HEK293T (cell line): ENCODE results near the gene RPS17.
A peak's percentile ranks its signal among the peaks of the same experiment; 100 is the strongest.

ENCODE experiments used
- CTCF ChIA-PET: fragments of 350-600 bp; formaldehyde crosslinking; extraction: SDS; loops from one replicate; lab custom pipeline; 2021; ENCODE audit warnings: antibody characterized with exemption, inconsistent platforms; lab: Yijun Ruan, JAX
- POLR2A ChIA-PET: fragments of 350-600 bp; formaldehyde crosslinking; extraction: SDS; loops from one replicate; lab custom pipeline; 2020; ENCODE audit warnings: antibody characterized with exemption, inconsistent platforms; lab: Yijun Ruan, JAX
- DNase-seq: peaks from one replicate; pipeline ENCODE4 v3.0.0; 2012; ENCODE audit warnings: mixed read lengths; ENCODE audit errors: extremely low spot score
- ARNT ChIP-seq: fragments of 450-650 bp; IDR thresholded peaks from 2 replicates; pipeline ENCODE4 v1.6.1; 2017; ENCODE audit warnings: mild to moderate bottlenecking
- BHLHE40 ChIP-seq: fragments of 450-650 bp; IDR thresholded peaks from 2 replicates; pipeline ENCODE4 v1.6.1; 2016; ENCODE audit warnings: mild to moderate bottlenecking, moderate library complexity, borderline replicate concordance
- CTBP1 ChIP-seq: fragments of 450-650 bp; IDR thresholded peaks from 2 replicates; pipeline ENCODE4 v1.6.1; 2016; ENCODE audit warnings: borderline replicate concordance
- ELF4 ChIP-seq: fragments of 450-650 bp; IDR thresholded peaks from 2 replicates; pipeline ENCODE4 v1.6.1; 2017; ENCODE audit warnings: antibody characterized with exemption
- FOXA1 ChIP-seq: fragments of 450-650 bp; IDR thresholded peaks from 2 replicates; pipeline ENCODE4 v1.6.1; 2016; ENCODE audit warnings: mild to moderate bottlenecking
- FOXK2 ChIP-seq: fragments of 450-650 bp; IDR thresholded peaks from 2 replicates; pipeline ENCODE4 v1.6.1; 2016; ENCODE audit warnings: mild to moderate bottlenecking
- FOXM1 ChIP-seq: fragments of 450-650 bp; IDR thresholded peaks from 2 replicates; pipeline ENCODE4 v1.6.1; 2017; ENCODE audit warnings: mild to moderate bottlenecking, borderline replicate concordance
- HDGF ChIP-seq: fragments of 450-650 bp; IDR thresholded peaks from 2 replicates; pipeline ENCODE4 v1.6.1; 2017; ENCODE audit warnings: antibody characterized with exemption, borderline replicate concordance
- L3MBTL2 ChIP-seq: fragments of 450-650 bp; conservative IDR thresholded peaks from 2 replicates; pipeline ENCODE4 v1.6.1; 2016; ENCODE audit warnings: mild to moderate bottlenecking
- LEF1 ChIP-seq: fragments of 450-650 bp; IDR thresholded peaks from 2 replicates; pipeline ENCODE4 v1.6.1; 2017; ENCODE audit warnings: mild to moderate bottlenecking, borderline replicate concordance
- NFRKB ChIP-seq: fragments of 450-650 bp; IDR thresholded peaks from 2 replicates; pipeline ENCODE4 v1.6.1; 2016; ENCODE audit warnings: mild to moderate bottlenecking, moderate library complexity
- PKNOX1 ChIP-seq: fragments of 450-650 bp; IDR thresholded peaks from 2 replicates; pipeline ENCODE4 v1.6.1; 2016
- SP1 ChIP-seq: fragments of 450-650 bp; IDR thresholded peaks from 2 replicates; pipeline ENCODE4 v1.6.1; 2017
- SUZ12 ChIP-seq: fragments of 450-650 bp; IDR thresholded peaks from 2 replicates; pipeline ENCODE4 v1.6.1; 2016; ENCODE audit warnings: mild to moderate bottlenecking
- TARDBP ChIP-seq: fragments of 450-650 bp; IDR thresholded peaks from 2 replicates; pipeline ENCODE4 v1.6.1; 2016
- ZNF384 ChIP-seq: fragments of 450-650 bp; IDR thresholded peaks from 2 replicates; pipeline ENCODE4 v1.6.1; 2016

RPS17 gene

GRCh38 chr15:82572986-82573385 lies 32.7 kb upstream of the RPS17 start:
- no peak for TF ChIP-seq CTBP1
- TF ChIP-seq LEF1: no peak
- no peak for TF ChIP-seq FOXM1
- no peak for TF ChIP-seq FOXA1
- TF ChIP-seq SUZ12: no peak
- TF ChIP-seq FOXK2: no peak
- no peak for TF ChIP-seq TARDBP
- TF ChIP-seq ZNF384: no peak
- TF ChIP-seq ELF4: no peak
- no peak for TF ChIP-seq PKNOX1
- TF ChIP-seq L3MBTL2: no peak
- no peak for TF ChIP-seq HDGF
- CTCF ChIA-PET: interaction anchor here (1.1 kb wide), 1 partner anchor 33 kb away, joined by 4 read pairs; the partner anchor contains the start of gene RPS17
- no peak for DNase-seq
- POLR2A ChIA-PET: interaction anchor here (2.0 to 3.8 kb wide), 2 partner anchors 32 to 177 kb away, joined by 8 to 24 read pairs; partner anchors contain the start of gene RPS17

DNA sequence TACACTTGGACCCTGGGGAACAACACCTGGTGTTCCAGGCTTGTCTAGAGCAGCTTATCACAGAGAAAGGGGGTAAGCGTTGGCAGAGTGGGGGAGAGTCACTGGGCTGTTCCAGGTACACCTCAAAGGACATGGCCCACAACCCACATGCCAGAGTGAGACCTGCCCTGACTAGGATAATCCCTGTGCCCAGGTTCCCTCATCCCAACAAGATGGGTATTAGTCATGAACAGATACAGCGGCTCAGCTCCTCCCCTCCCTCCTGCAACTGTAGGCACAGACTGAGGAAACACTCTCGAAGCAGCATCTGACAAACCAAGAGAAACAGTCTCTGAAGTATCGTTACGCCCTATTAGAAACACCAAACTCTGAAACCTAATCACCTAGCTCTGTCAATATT lies 32.1 kb upstream of the RPS17 start:
- POLR2A ChIA-PET: interaction anchor here (0.7 to 3.8 kb wide), 3 partner anchors 14 to 178 kb away, joined by 3 to 24 read pairs (median 8); partner anchors contain the start of gene RPS17
- CTCF ChIA-PET: interaction anchor here (0.6 kb wide), 1 partner anchor 18 kb away, joined by 3 read pairs; no protein-coding TSS in a partner anchor
- TF ChIP-seq PKNOX1: no peak
- no peak for TF ChIP-seq TARDBP
- no peak for TF ChIP-seq FOXM1
- TF ChIP-seq ZNF384: no peak
- TF ChIP-seq CTBP1: no peak
- no peak for TF ChIP-seq SUZ12
- TF ChIP-seq SP1: no peak
- no peak for TF ChIP-seq FOXA1
- TF ChIP-seq FOXK2: no peak
- no peak for DNase-seq

DNA sequence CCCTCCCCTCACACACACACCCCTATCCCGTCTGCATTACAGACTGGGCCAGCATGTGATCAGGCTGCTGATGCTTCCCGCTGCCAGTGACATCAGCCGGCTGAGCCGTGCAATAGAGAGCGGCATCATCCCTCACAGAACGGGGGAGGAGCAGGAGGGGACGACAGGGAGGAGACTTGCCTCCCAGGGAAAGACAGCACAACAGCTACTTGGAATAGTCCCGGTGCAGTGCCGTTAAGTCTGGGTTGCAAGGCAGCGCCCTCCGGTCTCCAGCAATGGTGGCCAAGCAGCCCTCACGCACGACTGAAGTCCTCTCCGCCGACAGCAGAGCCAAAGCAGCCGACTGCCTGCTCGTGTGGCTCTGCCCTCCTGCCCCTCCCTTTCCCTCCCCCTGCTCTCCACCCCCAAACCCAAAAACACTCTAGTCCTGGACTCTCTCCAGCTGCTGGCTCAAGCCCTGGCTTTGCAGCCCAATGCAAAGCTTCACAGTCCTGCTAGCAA lies 31.5 kb upstream of the RPS17 start:
- peak; percentile 59 for DNase-seq
- POLR2A ChIA-PET: interaction anchor here (0.7 to 3.8 kb wide), 3 partner anchors 15 to 178 kb away, joined by 3 to 24 read pairs (median 8); partner anchors contain the start of gene RPS17
- no peak for TF ChIP-seq HDGF
- no peak for TF ChIP-seq TARDBP
- no peak for TF ChIP-seq BHLHE40
- no peak for TF ChIP-seq L3MBTL2
- TF ChIP-seq ZNF384: no peak
- no peak for TF ChIP-seq NFRKB
- TF ChIP-seq LEF1: no peak
- no peak for TF ChIP-seq FOXA1
- TF ChIP-seq FOXK2: no peak
- no peak for TF ChIP-seq SP1
- CTCF ChIA-PET: interaction anchor here (0.6 kb wide), 1 partner anchor 18 kb away, joined by 3 read pairs; no protein-coding TSS in a partner anchor

- DNase-seq: no peak
- no peak for TF ChIP-seq NFRKB
- no peak for TF ChIP-seq SP1
- TF ChIP-seq TARDBP: no peak
- no peak for TF ChIP-seq SUZ12
- no peak for TF ChIP-seq ARNT
- no peak for TF ChIP-seq CTBP1
- no peak for TF ChIP-seq BHLHE40
- no peak for TF ChIP-seq HDGF
- no peak for TF ChIP-seq FOXM1
- TF ChIP-seq ELF4: no peak
- TF ChIP-seq FOXA1: no peak
- TF ChIP-seq L3MBTL2: no peak
- no peak for TF ChIP-seq LEF1
- no peak for TF ChIP-seq ZNF384
- no peak for TF ChIP-seq PKNOX1
- ChIA-PET POLR2A (interaction anchor here (0.6 to 3.8 kb wide), 3 partner anchors 30 to 373 kb away, joined by 3 to 24 read pairs (median 8); partner anchors contain the start of gene RPS17), CTCF (no interaction called here)
These were observed 30.7 kb upstream of the RPS17 start for GRCh38 chr15:82570721-82571508.

DNA sequence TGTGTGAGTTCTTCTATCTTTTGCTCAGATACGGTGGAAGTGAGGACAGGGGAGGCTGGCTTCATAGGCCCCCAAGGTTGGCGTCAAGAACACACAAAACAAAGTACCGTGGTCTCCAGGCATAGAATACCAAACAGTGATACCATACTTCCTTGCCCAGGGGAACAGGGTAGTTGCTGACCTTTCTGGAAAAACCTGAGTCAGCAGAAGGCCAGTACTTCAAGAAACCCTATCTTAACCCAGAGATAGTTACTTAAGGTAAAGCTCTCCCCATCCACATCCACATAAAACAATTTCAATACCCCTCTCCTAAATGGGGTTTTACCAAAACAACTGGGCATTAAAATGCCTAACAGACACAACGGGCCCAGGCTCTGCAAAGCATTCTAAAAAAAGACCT lies 29.6 kb upstream of the RPS17 start:
- ChIA-PET CTCF (no interaction called here), POLR2A (interaction anchor here (1.2 kb wide), 1 partner anchor 30 kb away, joined by 5 read pairs; the partner anchor contains the start of gene RPS17)
- DNase-seq: no peak
- TF ChIP-seq SUZ12 (no peak), HDGF (no peak), ZNF384 (no peak), NFRKB (no peak), BHLHE40 (no peak), LEF1 (no peak), FOXM1 (no peak), FOXA1 (no peak), SP1 (no peak)
